ENCODE data around the gene LINGO4. TPM values are rescaled to one million over a fixed set of nuclear protein-coding genes. Genes with fewer than 3 reads are reported as not detected.
"Not testable (repeated sequence)": the region's sequence is repeated elsewhere in the genome, so short reads cannot be mapped to it uniquely, and the experiment has no call there.

The LINGO4 gene
- total and polyA plus RNA-seq, 10 of the 15 experiments (the other 5 are each of a cell fraction or from before 2014, with no cell fraction given): not detected

DNA sequence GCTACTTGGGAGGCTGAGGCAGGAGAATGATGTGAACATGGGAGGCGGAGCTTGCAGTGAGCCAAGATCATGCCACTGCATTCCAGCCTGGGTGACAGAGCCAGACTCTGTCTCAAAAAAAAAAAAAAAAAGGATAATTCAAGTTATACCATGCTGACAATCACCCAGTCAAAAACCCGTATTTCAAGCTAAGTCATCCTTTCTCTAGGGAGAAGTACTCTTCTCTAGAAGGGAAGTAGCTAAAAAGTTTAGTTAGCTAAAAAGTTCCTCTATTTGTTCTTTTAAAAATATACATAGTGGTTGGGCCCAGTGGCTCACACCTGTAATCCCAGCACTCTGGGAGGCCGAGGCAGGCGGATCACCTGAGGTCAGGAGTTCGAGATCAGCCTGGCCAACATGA lies 24.5 kb downstream of the LINGO4 start:
- H3K4me1 ChIP-seq (ENCODE audit: control insufficient read depth, insufficient read depth, low read length); H2AFZ ChIP-seq (ENCODE audit: control insufficient read depth, low read depth, low read length); ATAC-seq; H3K4me3 ChIP-seq; H3K27me3 ChIP-seq (replicated peaks in 1 of 2; ENCODE audit: control insufficient read depth in 2 of 2, insufficient read depth in 2 of 2, low read length in 1 of 2); intact Hi-C loops (cut with micrococcal nuclease; ENCODE audit: unreplicated experiment); H4K20me1 ChIP-seq (ENCODE audit: control insufficient read depth, insufficient read depth); DNase-seq (ENCODE audit: low read depth, low spot score); H3K36me3 ChIP-seq (ENCODE audit: control insufficient read depth in 2 of 2, insufficient read depth in 2 of 2, low read length in 1 of 2); H3K4me2 ChIP-seq (ENCODE audit: control insufficient read depth, insufficient read depth); SMC1A ChIA-PET (ENCODE audit: uncharacterized antibody, unreplicated experiment); H3K9ac ChIP-seq (ENCODE audit: control insufficient read depth, insufficient read depth, low read length); H3K9me3 ChIP-seq (replicated peaks; ENCODE audit: control insufficient read depth, insufficient read depth, low read length); H3K27ac ChIP-seq (ENCODE audit: control insufficient read depth, insufficient read depth); RAD21 ChIA-PET (ENCODE audit: unreplicated experiment); BruUV-seq (replicated peaks); FAIRE-seq; H3K79me2 ChIP-seq (ENCODE audit: control insufficient read depth, insufficient read depth, low read length); in situ Hi-C loops (cut with MboI): not testable (repeated sequence)
- CTCF ChIA-PET: interaction anchor here (0.8 to 1.1 kb wide), 2 partner anchors 14 to 18 kb away, joined by 3 read pairs; partner anchors contain the start of gene MRPL9
- 88% methylated on average over 5 of the region's 5 CpGs for WGBS (ENCODE audit: insufficient coverage, insufficient replicate concordance, low lambda C conversion rate, missing lambda C conversion rate)
- POLR2A ChIA-PET: interaction anchor here (0.6 to 1.4 kb wide), 4 partner anchors 9 to 554 kb away, joined by 3 to 4 read pairs (median 4); no protein-coding TSS in a partner anchor

GRCh38 chr1:151779852-151780251 lies 25.4 kb downstream of the LINGO4 start:
- no peak for ATAC-seq
- FAIRE-seq: no peak
- Histone ChIP-seq H3K27ac (ENCODE audit: control insufficient read depth, insufficient read depth) (no peak overlapping the region), H3K9ac (ENCODE audit: control insufficient read depth, insufficient read depth, low read length) (no peak overlapping the region), H4K20me1 (ENCODE audit: control insufficient read depth, insufficient read depth) (no peaks in the 10 kb centered on the region), H3K36me3 (ENCODE audit: control insufficient read depth in 2 of 2, insufficient read depth in 2 of 2, low read length in 1 of 2) (no peaks in the 10 kb centered on the region), H3K4me3 (no peak overlapping the region), H3K4me2 (ENCODE audit: control insufficient read depth, insufficient read depth) (no peak overlapping the region), H3K27me3 (replicated peaks in 1 of 2; ENCODE audit: control insufficient read depth in 2 of 2, insufficient read depth in 2 of 2, low read length in 1 of 2) (no peaks in the 10 kb centered on the region; a peak in 1 of 4 replicates), H3K9me3 (replicated peaks; ENCODE audit: control insufficient read depth, insufficient read depth, low read length) (no peaks in the 10 kb centered on the region), H3K79me2 (ENCODE audit: control insufficient read depth, insufficient read depth, low read length) (no peaks in the 10 kb centered on the region), H3K4me1 (ENCODE audit: control insufficient read depth, insufficient read depth, low read length) (no peaks in the 10 kb centered on the region), H2AFZ (ENCODE audit: control insufficient read depth, low read depth, low read length) (no peak overlapping the region)
- in situ Hi-C loops (cut with MboI): no loop called here
- ChIA-PET SMC1A (ENCODE audit: uncharacterized antibody, unreplicated experiment) (interaction anchor here (1.0 kb wide), 1 partner anchor 9 kb away, joined by 3 read pairs; no protein-coding TSS in a partner anchor), POLR2A (interaction anchor here (1.4 kb wide), 1 partner anchor 10 kb away, joined by 4 read pairs; no protein-coding TSS in a partner anchor), RAD21 (ENCODE audit: unreplicated experiment) (no interaction called here), CTCF (interaction anchor here (1.0 to 1.1 kb wide), 2 partner anchors 13 to 79 kb away, joined by 3 read pairs; no protein-coding TSS in a partner anchor)
- no peak for DNase-seq (ENCODE audit: low read depth, low spot score)
- WGBS (ENCODE audit: insufficient coverage, insufficient replicate concordance, low lambda C conversion rate, missing lambda C conversion rate): 80% methylated on average over 4 of the region's 4 CpGs
- intact Hi-C loops (cut with micrococcal nuclease; ENCODE audit: unreplicated experiment): no loop called here
- BruUV-seq (replicated peaks): no TSS peak
- no peak for TF ChIP-seq ATF3 (IDR thresholded peaks at IDR 0.05; ENCODE audit: borderline replicate concordance, extremely low read depth, low read depth, low read length)
- TF ChIP-seq IKZF1 (conservative IDR thresholded peaks at IDR 0.05): no peak
- no peak for TF ChIP-seq ZNF24 (IDR thresholded peaks at IDR 0.05)
- TF ChIP-seq EED (IDR thresholded peaks at IDR 0.05; ENCODE audit: low read depth): no peak
- no peak for TF ChIP-seq SIN3A (IDR thresholded peaks at IDR 0.05; ENCODE audit: low read depth, low read length)
- no peak for TF ChIP-seq CHD2 (IDR thresholded peaks at IDR 0.05; ENCODE audit: borderline replicate concordance, low read depth, low read length)
- no peak for TF ChIP-seq RAD21 (IDR thresholded peaks at IDR 0.05; ENCODE audit: insufficient read depth, low read depth, low read length)
- no peak for TF ChIP-seq ZBED1 (IDR thresholded peaks at IDR 0.05; ENCODE audit: borderline replicate concordance)
- no peak for TF ChIP-seq ZBTB40 (IDR thresholded peaks at IDR 0.05; ENCODE audit: borderline replicate concordance)
- TF ChIP-seq SP1 (IDR thresholded peaks at IDR 0.05; ENCODE audit: low read depth, low read length): no peak
- TF ChIP-seq NFXL1 (IDR thresholded peaks at IDR 0.05; ENCODE audit: borderline replicate concordance): no peak
- no peak for TF ChIP-seq SMAD1 (IDR thresholded peaks at IDR 0.05; ENCODE audit: low read depth, partially characterized antibody)
- TF ChIP-seq HDGF (IDR thresholded peaks at IDR 0.05): no peak

Data from GM12878 (cell line).